B cell (primary cell): ENCODE results near the gene PON3.

ENCODE experiments used
- EZH2 ChIP-seq: IDR thresholded peaks from 2 replicates; pipeline ENCODE4 v1.6.1; 2012; ENCODE audit warnings: borderline replicate concordance, low read depth, mild to moderate bottlenecking, moderate library complexity, low read length; ENCODE audit not compliant: insufficient read depth, poor library complexity, severe bottlenecking
- TF ChIP-seq, protein P1 (sequence below): fragments of 200-600 bp; IDR thresholded peaks from one replicate; pipeline ENCODE4 v1.8.0; 2022; ENCODE audit warnings: antibody characterized with exemption, mild to moderate bottlenecking

DNA sequence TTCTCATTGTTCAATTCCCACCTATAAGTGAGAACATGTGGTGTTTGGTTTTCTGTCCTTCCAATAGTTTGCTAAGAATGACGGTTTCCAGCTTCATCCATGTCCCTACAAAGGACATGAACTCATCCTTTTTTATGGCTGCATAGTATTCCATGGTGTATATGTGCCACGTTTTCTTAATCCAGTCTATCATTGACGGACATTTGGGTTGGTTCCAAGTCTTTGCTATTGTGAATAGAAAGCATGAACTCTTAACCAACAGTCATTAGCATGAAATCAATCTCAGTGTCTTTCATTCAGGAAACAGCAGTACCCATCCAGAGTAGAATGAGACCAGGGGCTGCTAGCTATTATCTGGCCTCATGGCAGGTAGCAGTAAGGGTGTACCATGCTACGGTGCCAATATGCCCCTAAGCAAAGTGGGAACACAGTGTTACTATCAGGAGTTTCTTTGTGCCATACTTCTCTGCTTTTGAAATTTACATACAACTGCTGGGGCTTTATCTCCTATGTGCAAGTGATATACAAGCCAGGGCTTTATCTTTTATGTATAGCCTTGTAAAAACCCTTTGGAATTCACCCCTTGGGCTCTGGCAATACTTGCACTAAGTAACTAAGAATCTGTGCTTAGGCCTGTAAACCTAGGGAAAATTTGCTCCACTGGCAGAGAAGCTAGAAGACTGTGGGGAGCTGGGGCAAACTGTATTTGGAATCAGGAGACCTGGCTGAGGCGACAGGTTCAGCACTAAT is 33.2 kb upstream of the PON3 start:
- TF ChIP-seq, protein P1, sequence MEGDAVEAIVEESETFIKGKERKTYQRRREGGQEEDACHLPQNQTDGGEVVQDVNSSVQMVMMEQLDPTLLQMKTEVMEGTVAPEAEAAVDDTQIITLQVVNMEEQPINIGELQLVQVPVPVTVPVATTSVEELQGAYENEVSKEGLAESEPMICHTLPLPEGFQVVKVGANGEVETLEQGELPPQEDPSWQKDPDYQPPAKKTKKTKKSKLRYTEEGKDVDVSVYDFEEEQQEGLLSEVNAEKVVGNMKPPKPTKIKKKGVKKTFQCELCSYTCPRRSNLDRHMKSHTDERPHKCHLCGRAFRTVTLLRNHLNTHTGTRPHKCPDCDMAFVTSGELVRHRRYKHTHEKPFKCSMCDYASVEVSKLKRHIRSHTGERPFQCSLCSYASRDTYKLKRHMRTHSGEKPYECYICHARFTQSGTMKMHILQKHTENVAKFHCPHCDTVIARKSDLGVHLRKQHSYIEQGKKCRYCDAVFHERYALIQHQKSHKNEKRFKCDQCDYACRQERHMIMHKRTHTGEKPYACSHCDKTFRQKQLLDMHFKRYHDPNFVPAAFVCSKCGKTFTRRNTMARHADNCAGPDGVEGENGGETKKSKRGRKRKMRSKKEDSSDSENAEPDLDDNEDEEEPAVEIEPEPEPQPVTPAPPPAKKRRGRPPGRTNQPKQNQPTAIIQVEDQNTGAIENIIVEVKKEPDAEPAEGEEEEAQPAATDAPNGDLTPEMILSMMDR, result no peak
- no peak for TF ChIP-seq EZH2
